HG03571 (cell line): ENCODE results near the gene SLC25A53.
A peak's percentile ranks its signal among the peaks of the same experiment; 100 is the strongest.
"Not testable (repeated sequence)": the region's sequence is repeated elsewhere in the genome, so short reads cannot be mapped to it uniquely, and the experiment has no call there.

Experiments
- ATAC-seq: cut with Tn5 transposase; IDR thresholded peaks from one replicate; pipeline ENCODE4 v1.9.1; 2021; ENCODE audit not compliant: unreplicated experiment

Gene SLC25A53

DNA sequence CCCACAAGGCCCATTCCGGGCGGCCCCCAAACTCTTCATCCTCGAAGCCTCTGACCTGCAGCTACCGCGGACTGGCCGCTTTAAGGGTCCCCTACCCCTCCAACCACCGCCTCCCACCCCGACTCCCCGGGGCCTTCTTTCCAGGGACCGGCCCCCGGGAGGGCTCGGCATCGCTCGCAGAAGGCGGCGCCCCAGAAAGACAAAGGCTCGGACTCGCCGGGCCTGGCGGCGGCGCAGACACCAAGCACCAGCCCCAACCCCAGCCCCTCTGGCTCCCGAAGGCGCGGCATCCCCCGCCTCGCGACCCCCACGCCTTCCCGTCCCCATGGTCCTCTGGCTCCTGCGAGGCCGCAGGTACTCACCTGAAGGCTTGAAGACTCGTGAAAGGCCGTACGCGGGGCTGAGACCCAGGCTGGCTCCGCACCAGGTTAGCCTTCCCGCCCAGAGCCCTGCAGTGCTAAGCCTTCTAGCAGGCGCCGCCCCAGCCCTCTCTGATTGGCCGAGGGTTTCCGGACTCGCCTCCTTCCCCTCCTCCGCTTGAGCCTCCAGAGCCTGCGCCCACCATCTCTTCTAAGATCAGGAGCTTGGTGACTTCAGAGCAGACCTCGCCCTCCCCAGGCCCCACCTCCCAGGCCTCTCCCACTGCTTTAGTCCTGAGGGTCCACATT is 80.9 kb downstream of the SLC25A53 start, which contains the start of gene TMSB15C:
TSS of gene TMSB15C (minus strand) at position 459 of the 668 bp plus-strand sequence.
- peak; percentile 99 for ATAC-seq

DNA sequence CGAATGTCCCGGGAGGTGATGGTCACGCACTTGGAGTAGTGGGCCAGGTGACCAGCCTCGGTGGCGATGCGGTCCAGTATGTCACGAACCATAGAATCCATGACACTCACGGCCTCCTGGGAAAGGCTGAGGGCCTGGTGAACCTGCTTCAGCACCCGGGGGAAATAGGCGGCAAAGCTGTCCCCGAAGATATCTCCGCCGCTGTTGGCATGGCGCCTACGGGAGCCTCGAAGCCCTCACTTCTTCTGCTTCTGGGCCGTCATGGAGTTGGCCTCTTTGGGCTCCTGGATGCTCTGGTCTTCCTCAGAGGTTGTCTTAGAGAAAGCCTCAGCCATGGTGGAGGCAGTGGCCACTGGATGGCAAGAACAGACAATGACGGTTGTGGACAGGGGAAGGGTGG is 94.2 kb downstream of the SLC25A53 start:
- ATAC-seq = not testable (repeated sequence)

DNA sequence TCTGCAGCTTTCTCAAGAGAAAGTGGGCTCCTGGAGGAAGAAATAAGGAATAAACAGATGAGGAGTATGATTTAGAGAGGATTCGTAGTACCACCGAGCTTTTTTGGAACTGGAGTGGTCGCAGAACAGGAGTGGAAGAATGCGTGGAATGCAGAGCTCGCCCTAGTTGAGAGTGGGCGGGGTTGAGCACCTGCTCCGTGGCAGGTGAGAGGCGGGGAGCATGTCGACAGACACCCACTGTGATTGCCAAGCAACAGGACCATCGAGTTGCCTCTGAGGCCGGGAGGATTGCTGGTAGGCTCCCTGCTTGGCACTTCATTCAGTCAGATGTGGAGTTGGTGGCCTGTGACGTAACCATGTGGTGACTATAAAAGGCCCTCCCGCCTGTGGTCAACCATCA is 101.9 kb downstream of the SLC25A53 start:
- not testable (repeated sequence) for ATAC-seq
